Adrenal gland (tissue), 5 donors: ENCODE measurements around the gene RASGEF1C.

Experiments used
- CTCF ChIP-seq, 6 experiments: fragments of 450-650 bp in 4 of 6; fragments of 200-600 bp in 2 of 6; sonication (generic) in 1 of 6; IDR thresholded peaks; 1 replicate in 5 of 6; 2 replicates in 1 of 6; pipeline versions ENCODE4 v1.5.1 to v1.8.0; 2016 to 2021; ENCODE audit warnings: antibody characterized with exemption in 6 of 6, mild to moderate bottlenecking in 2 of 6, moderate library complexity in 1 of 6
- POLR2A ChIP-seq, 2 donors: fragments of 450-650 bp; IDR thresholded peaks; one replicate each; pipeline ENCODE4 v1.6.1; 2017; ENCODE audit warnings: antibody characterized with exemption in 2 of 2, mild to moderate bottlenecking in 2 of 2, moderate library complexity in 1 of 2
- donor health status: DM: no; HTN: no; CAD: no.

- TF ChIP-seq CTCF (IDR thresholded peaks at IDR 0.05) (no peak), POLR2A (IDR thresholded peaks at IDR 0.05) (no peak)
These were observed 125.4 kb downstream of the RASGEF1C start for GRCh38 chr5:180083529-180084060.
